D721Med (cell line): ENCODE data around the gene KCND3.

Experiments
- DNase-seq: peaks from one replicate; pipeline ENCODE4 v3.0.0; 2011; ENCODE audit warnings: low spot score; ENCODE audit not compliant: insufficient read length
- FAIRE-seq: peaks from 2 replicates; lab custom pipeline; 2011; peaks lifted over from hg19 to GRCh38; lab: Jason Lieb, UNC
- TF ChIP-seq, protein P1 (sequence below): IDR thresholded peaks from 2 replicates; pipeline ENCODE4 v1.5.1; 2012; ENCODE audit warnings: mild to moderate bottlenecking, control low read depth; ENCODE audit not compliant: insufficient read depth; ENCODE audit errors: missing control alignments

The KCND3 gene

DNA sequence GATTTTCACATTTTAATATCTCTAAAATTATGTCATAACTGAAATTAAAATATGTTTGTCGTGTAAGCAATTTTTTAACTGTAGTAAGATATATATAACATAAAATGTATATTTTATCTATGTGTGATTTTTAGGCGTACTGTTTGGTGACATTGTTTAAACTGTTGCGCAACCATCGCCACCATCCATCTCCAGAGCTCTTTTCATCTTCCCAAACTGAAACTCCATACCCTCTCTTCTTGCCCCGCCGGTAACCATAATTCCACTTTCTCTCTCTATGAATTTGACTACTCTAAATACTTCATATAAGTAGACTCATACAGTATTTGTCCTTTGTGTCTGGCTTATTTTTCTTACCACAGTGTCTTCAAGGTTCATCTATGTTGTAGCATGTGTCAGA lies 167.3 kb downstream of the KCND3 start:
- FAIRE-seq (no peak), DNase-seq (no peak)
- TF ChIP-seq, protein P1, sequence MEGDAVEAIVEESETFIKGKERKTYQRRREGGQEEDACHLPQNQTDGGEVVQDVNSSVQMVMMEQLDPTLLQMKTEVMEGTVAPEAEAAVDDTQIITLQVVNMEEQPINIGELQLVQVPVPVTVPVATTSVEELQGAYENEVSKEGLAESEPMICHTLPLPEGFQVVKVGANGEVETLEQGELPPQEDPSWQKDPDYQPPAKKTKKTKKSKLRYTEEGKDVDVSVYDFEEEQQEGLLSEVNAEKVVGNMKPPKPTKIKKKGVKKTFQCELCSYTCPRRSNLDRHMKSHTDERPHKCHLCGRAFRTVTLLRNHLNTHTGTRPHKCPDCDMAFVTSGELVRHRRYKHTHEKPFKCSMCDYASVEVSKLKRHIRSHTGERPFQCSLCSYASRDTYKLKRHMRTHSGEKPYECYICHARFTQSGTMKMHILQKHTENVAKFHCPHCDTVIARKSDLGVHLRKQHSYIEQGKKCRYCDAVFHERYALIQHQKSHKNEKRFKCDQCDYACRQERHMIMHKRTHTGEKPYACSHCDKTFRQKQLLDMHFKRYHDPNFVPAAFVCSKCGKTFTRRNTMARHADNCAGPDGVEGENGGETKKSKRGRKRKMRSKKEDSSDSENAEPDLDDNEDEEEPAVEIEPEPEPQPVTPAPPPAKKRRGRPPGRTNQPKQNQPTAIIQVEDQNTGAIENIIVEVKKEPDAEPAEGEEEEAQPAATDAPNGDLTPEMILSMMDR, result no peak

DNA sequence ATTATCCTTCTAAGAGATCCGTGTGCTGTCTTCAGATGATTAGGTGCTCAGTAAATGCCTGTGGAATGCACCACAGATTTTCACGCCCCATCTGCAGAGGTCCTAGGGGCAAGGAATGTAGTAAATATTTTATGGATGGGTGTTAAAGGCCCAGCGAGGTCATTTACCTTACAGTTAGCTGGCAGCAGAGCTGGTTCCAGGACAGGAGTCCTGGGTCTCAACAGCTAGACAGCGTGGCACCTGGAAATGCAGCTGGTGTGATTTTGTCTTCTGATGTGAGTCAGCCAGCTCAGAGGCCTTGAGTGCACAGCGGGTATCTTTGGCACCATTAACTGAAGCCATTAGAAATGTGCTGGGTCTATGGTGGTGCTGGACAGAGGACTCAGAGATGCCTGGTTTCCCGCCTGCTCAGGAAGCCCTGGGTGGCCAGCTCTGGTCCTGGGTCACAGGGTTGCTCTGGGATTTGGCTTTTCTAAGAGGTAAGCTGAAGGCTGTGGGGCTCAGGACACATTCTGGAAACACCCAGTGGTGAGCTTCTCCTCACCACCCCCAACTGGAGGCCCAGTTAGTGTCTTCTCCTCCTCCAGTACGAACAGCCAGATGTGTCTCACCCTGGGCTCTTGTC lies 168.2 kb downstream of the KCND3 start:
- no peak for FAIRE-seq
- TF ChIP-seq, protein P1, result no peak
- DNase-seq, result no peak

DNA sequence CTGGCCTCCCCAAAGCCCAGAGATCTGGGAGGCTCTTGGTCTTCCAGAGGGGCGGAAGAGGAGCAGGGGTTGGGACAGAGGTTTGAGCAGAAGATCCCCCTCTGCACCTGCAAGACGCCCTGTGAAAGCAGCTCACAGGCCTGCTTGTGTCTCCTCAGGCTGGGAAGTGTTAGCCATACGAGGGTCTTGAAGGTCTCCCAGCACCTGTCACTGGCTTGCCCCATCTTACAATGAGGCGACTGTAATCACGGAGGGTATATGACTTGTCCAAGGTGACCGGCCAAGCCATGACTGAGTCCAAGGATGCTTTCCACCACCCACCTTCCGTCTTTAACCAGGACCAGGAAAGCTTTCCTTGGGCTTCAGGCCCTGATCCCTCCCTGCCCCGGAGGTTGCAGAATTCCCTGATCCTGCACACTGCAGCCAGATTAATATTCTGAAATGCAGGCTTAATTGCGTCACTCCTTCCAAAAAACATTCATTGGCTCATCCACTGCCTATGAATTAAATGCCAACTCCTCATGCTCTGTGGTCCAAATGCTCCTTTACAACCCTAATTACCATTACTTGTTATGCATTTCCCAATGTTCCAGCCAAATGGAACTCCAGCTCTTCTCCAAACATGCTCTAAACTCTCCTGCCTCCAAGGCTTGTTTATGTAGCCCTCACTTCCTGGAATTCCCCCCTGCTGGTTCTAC lies 169.8 kb downstream of the KCND3 start:
- DNase-seq (no peak), FAIRE-seq (no peak)
- TF ChIP-seq, protein P1, result no peak

DNA sequence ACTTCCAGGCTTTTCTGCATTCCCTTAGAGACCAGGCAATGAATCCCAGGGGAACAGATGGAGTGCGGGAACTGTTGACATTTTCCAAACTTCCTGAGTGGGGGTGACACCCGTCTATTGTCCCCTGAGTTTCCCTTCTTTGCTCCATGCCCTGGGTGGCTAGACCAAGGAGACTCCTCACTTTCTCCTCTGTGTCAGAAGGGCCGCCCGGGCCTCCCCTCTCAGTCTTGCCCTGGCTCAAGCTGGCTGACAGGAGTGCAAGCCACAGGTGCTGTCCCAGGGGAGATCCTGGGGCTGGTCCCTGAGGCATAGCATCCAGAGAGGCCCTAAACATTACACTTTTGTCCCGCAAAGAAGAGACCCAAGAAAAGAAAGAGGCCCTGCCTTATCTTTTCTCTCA lies 170.9 kb downstream of the KCND3 start:
- DNase-seq, result no peak
- no peak for FAIRE-seq
- TF ChIP-seq, protein P1, result no peak

DNA sequence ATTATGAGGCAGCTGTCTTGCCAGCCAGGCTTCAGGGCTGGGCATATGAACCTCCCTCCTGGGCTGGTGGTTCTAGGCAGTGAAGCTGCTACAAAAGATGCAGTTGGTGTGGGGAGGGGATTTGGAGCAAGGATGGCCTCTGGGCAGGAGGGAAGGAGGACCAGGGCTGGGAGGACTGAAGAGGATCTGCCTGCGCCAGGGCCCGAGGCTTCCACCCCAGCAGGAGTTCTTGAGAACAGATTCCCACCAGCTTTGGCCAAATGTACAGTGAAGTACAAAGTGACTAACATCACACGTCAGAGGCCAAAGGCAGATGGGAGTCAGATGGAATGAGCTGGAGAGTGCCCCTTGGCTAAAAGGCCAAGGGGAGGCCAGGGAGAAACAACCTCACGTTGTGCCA lies 171.4 kb downstream of the KCND3 start:
- TF ChIP-seq, protein P1, result no peak
- no peak for FAIRE-seq

DNA sequence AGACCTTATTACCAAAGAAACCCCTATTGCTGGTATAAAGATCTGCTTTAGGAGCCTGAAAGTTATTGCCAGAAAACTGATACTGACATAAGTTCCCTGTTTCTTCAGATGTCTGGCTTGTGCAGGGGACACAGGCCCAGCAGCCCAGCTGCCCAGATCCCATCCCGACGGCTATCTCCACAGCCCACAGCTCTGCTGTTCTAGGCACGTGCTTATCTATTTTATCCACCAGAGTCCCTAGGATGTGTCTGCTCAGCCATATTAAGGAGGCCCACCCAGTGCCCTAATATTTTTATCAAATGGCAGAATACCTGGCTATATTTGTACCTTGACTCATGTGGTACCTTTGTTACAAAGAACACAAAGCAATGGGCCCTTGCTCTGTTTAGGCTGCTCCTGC lies 174.8 kb downstream of the KCND3 start:
- TF ChIP-seq, protein P1, result no peak
- FAIRE-seq, result no peak
- DNase-seq, result no peak

More for the DNA sequence above, 171.4 kb downstream of the KCND3 start:
- no peak for DNase-seq

DNA sequence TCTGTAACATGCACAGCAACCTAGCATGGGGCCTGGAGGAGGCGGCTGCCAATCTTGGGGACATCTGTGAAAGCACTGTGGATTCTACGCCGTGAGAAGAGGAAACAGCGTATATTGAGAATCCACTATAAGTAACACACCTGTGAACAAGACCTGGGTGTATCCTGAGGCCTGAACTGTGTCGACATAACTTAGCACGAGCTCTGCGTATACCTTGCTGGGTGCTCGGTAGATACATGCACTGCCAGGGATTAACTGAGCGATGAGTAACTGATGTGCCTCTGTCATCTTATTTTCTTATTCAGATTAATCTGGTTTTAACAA lies 175.2 kb downstream of the KCND3 start:
- TF ChIP-seq, protein P1, result no peak
- no peak for FAIRE-seq

More for the DNA sequence above, 175.2 kb downstream of the KCND3 start:
- DNase-seq, result no peak
